ENCODE data around the gene CCL3.

The CCL3 gene

GRCh38 chr17:36133602-36134236 lies 43.8 kb upstream of the CCL3 start:
- no peak for DNase-seq (ENCODE audit: low spot score)
- H2BK120ac ChIP-seq (ENCODE audit: low read depth, low read length): no peak overlapping the region
- H3K79me1 ChIP-seq (ENCODE audit: low read depth, low read length): no peaks in the 10 kb centered on the region
- peaks cover 0 to 2% of the 10 kb centered on the region in 2 donors for H3K4me1 ChIP-seq (ENCODE audit: control insufficient read depth in 2 of 2, insufficient read depth in 1 of 2, low read depth in 1 of 2, low read length in 2 of 2)
- no peak overlapping the region for H3K4ac ChIP-seq (ENCODE audit: low read length)
- no peak overlapping the region for H3K14ac ChIP-seq (ENCODE audit: low read length)
- peaks cover 0 to 3% (median 0%) of the 10 kb centered on the region in 3 experiments for H3K27me3 ChIP-seq (ENCODE audit: control insufficient read depth in 3 of 3, insufficient read depth in 3 of 3, low read depth in 1 of 3, low read length in 3 of 3)
- H4K91ac ChIP-seq (ENCODE audit: low read depth, low read length, poor library complexity): no peak overlapping the region
- no peaks in the 10 kb centered on the region for H3K36me3 ChIP-seq (replicated peaks in 1 of 2; ENCODE audit: control insufficient read depth in 2 of 2, insufficient read depth in 2 of 2, low read length in 2 of 2)
- no peak overlapping the region for H2BK12ac ChIP-seq (ENCODE audit: low read length)
- no peak overlapping the region for H3K4me3 ChIP-seq (ENCODE audit: low read length in 2 of 2)
- no peak overlapping the region for H2BK5ac ChIP-seq (ENCODE audit: low read length)
- H2AFZ ChIP-seq (ENCODE audit: low read length): no peak overlapping the region
- H3K9ac ChIP-seq (ENCODE audit: low read depth, low read length, poor library complexity): no peak overlapping the region
- no peak overlapping the region for H2AK5ac ChIP-seq (ENCODE audit: low read depth, low read length)
- no peak overlapping the region for H4K8ac ChIP-seq (ENCODE audit: low read depth, low read length)
- H3K27ac ChIP-seq (replicated peaks; ENCODE audit: low read length): no peak overlapping the region
- no peak overlapping the region for H3K23ac ChIP-seq (ENCODE audit: low read depth, low read length, poor library complexity)
- no peak overlapping the region for H3K18ac ChIP-seq (ENCODE audit: low read length)
- no CpG with 5 or more reads among the region's 4 CpGs for WGBS, 2 donors (ENCODE audit: extremely low coverage in 2 of 2, insufficient read length in 2 of 2, insufficient replicate concordance in 1 of 2)
- no peak overlapping the region for H2BK15ac ChIP-seq (ENCODE audit: low read length)
- H3K9me3 ChIP-seq (replicated peaks in 1 of 2; ENCODE audit: control insufficient read depth in 2 of 2, insufficient read depth in 1 of 2, low read depth in 1 of 2, low read length in 2 of 2): no peaks in the 10 kb centered on the region
- no peak overlapping the region for H3K4me2 ChIP-seq (ENCODE audit: insufficient read depth, low read length, poor library complexity, severe bottlenecking)

- Histone ChIP-seq H3K23ac (ENCODE audit: low read depth, low read length, poor library complexity) (no peak overlapping the region), H2BK15ac (ENCODE audit: low read length) (no peak overlapping the region), H3K9ac (ENCODE audit: low read depth, low read length, poor library complexity) (no peak overlapping the region), H3K27ac (replicated peaks; ENCODE audit: low read length) (no peak overlapping the region), H2AK5ac (ENCODE audit: low read depth, low read length) (no peak overlapping the region), H2BK5ac (ENCODE audit: low read length) (no peak overlapping the region), H4K8ac (ENCODE audit: low read depth, low read length) (no peak overlapping the region), H3K4me2 (ENCODE audit: insufficient read depth, low read length, poor library complexity, severe bottlenecking) (no peak overlapping the region), H3K14ac (ENCODE audit: low read length) (no peak overlapping the region), H4K91ac (ENCODE audit: low read depth, low read length, poor library complexity) (no peak overlapping the region), H3K9me3 (replicated peaks in 1 of 2; ENCODE audit: control insufficient read depth in 2 of 2, insufficient read depth in 1 of 2, low read depth in 1 of 2, low read length in 2 of 2) (no peaks in the 10 kb centered on the region), H2BK12ac (ENCODE audit: low read length) (no peak overlapping the region), H3K79me1 (ENCODE audit: low read depth, low read length) (no peaks in the 10 kb centered on the region), H3K18ac (ENCODE audit: low read length) (no peak overlapping the region), H2AFZ (ENCODE audit: low read length) (peak overlapping the region; percentile 18), H3K27me3 (ENCODE audit: control insufficient read depth in 3 of 3, insufficient read depth in 3 of 3, low read depth in 1 of 3, low read length in 3 of 3) (peaks cover 0 to 3% (median 0%) of the 10 kb centered on the region in 3 experiments), H2BK120ac (ENCODE audit: low read depth, low read length) (no peak overlapping the region), H3K4me1 (ENCODE audit: control insufficient read depth in 2 of 2, insufficient read depth in 1 of 2, low read depth in 1 of 2, low read length in 2 of 2) (peaks cover 0 to 2% of the 10 kb centered on the region in 2 donors), H3K36me3 (replicated peaks in 1 of 2; ENCODE audit: control insufficient read depth in 2 of 2, insufficient read depth in 2 of 2, low read length in 2 of 2) (no peaks in the 10 kb centered on the region), H3K4me3 (ENCODE audit: low read length in 2 of 2) (no peak overlapping the region), H3K4ac (ENCODE audit: low read length) (no peak overlapping the region)
- WGBS, 2 donors (ENCODE audit: extremely low coverage in 2 of 2, insufficient read length in 2 of 2, insufficient replicate concordance in 1 of 2): no CpG with 5 or more reads among the region's 2 CpGs
- no peak for DNase-seq (ENCODE audit: low spot score)
These were observed 42.5 kb upstream of the CCL3 start for GRCh38 chr17:36132421-36132831.

GRCh38 chr17:36131931-36132330 lies 42.0 kb upstream of the CCL3 start:
- no peak for DNase-seq (ENCODE audit: low spot score)
- Histone ChIP-seq H2BK12ac (ENCODE audit: low read length) (no peak overlapping the region), H3K4me1 (ENCODE audit: control insufficient read depth in 2 of 2, insufficient read depth in 1 of 2, low read depth in 1 of 2, low read length in 2 of 2) (peaks cover 0 to 2% of the 10 kb centered on the region in 2 donors), H3K27me3 (ENCODE audit: control insufficient read depth in 3 of 3, insufficient read depth in 3 of 3, low read depth in 1 of 3, low read length in 3 of 3) (peaks cover 0 to 3% (median 0%) of the 10 kb centered on the region in 3 experiments), H3K18ac (ENCODE audit: low read length) (no peak overlapping the region), H3K23ac (ENCODE audit: low read depth, low read length, poor library complexity) (no peak overlapping the region), H3K9me3 (replicated peaks in 1 of 2; ENCODE audit: control insufficient read depth in 2 of 2, insufficient read depth in 1 of 2, low read depth in 1 of 2, low read length in 2 of 2) (no peaks in the 10 kb centered on the region), H3K79me1 (ENCODE audit: low read depth, low read length) (no peaks in the 10 kb centered on the region), H3K14ac (ENCODE audit: low read length) (no peak overlapping the region), H3K9ac (ENCODE audit: low read depth, low read length, poor library complexity) (no peak overlapping the region), H2BK15ac (ENCODE audit: low read length) (no peak overlapping the region), H2BK5ac (ENCODE audit: low read length) (no peak overlapping the region), H3K27ac (replicated peaks; ENCODE audit: low read length) (no peak overlapping the region), H3K4me2 (ENCODE audit: insufficient read depth, low read length, poor library complexity, severe bottlenecking) (no peak overlapping the region), H4K8ac (ENCODE audit: low read depth, low read length) (no peak overlapping the region), H3K4me3 (ENCODE audit: low read length in 2 of 2) (no peak overlapping the region), H3K36me3 (replicated peaks in 1 of 2; ENCODE audit: control insufficient read depth in 2 of 2, insufficient read depth in 2 of 2, low read length in 2 of 2) (no peaks in the 10 kb centered on the region), H2BK120ac (ENCODE audit: low read depth, low read length) (no peak overlapping the region), H2AK5ac (ENCODE audit: low read depth, low read length) (no peak overlapping the region), H4K91ac (ENCODE audit: low read depth, low read length, poor library complexity) (no peak overlapping the region), H3K4ac (ENCODE audit: low read length) (no peak overlapping the region), H2AFZ (ENCODE audit: low read length) (no peak overlapping the region)
- no CpG with 5 or more reads among the region's 3 CpGs for WGBS, 2 donors (ENCODE audit: extremely low coverage in 2 of 2, insufficient read length in 2 of 2, insufficient replicate concordance in 1 of 2)

GRCh38 chr17:36131421-36131820 lies 41.5 kb upstream of the CCL3 start:
- Histone ChIP-seq H3K27me3 (ENCODE audit: control insufficient read depth in 3 of 3, insufficient read depth in 3 of 3, low read depth in 1 of 3, low read length in 3 of 3) (peaks cover 0 to 3% (median 0%) of the 10 kb centered on the region in 3 experiments), H3K27ac (replicated peaks; ENCODE audit: low read length) (no peak overlapping the region), H3K79me1 (ENCODE audit: low read depth, low read length) (no peaks in the 10 kb centered on the region), H3K9ac (ENCODE audit: low read depth, low read length, poor library complexity) (no peak overlapping the region), H2BK120ac (ENCODE audit: low read depth, low read length) (no peak overlapping the region), H3K14ac (ENCODE audit: low read length) (no peak overlapping the region), H4K8ac (ENCODE audit: low read depth, low read length) (no peak overlapping the region), H2BK5ac (ENCODE audit: low read length) (no peak overlapping the region), H3K18ac (ENCODE audit: low read length) (no peak overlapping the region), H2AFZ (ENCODE audit: low read length) (no peak overlapping the region), H2AK5ac (ENCODE audit: low read depth, low read length) (no peak overlapping the region), H3K4me1 (ENCODE audit: control insufficient read depth in 2 of 2, insufficient read depth in 1 of 2, low read depth in 1 of 2, low read length in 2 of 2) (peaks cover 0 to 2% of the 10 kb centered on the region in 2 donors), H3K4ac (ENCODE audit: low read length) (no peak overlapping the region), H3K9me3 (replicated peaks in 1 of 2; ENCODE audit: control insufficient read depth in 2 of 2, insufficient read depth in 1 of 2, low read depth in 1 of 2, low read length in 2 of 2) (no peaks in the 10 kb centered on the region), H3K4me2 (ENCODE audit: insufficient read depth, low read length, poor library complexity, severe bottlenecking) (no peak overlapping the region), H2BK12ac (ENCODE audit: low read length) (no peak overlapping the region), H4K91ac (ENCODE audit: low read depth, low read length, poor library complexity) (no peak overlapping the region), H3K23ac (ENCODE audit: low read depth, low read length, poor library complexity) (no peak overlapping the region), H2BK15ac (ENCODE audit: low read length) (no peak overlapping the region), H3K4me3 (ENCODE audit: low read length in 2 of 2) (no peak overlapping the region), H3K36me3 (replicated peaks in 1 of 2; ENCODE audit: control insufficient read depth in 2 of 2, insufficient read depth in 2 of 2, low read length in 2 of 2) (no peaks in the 10 kb centered on the region)
- WGBS, 2 donors (ENCODE audit: extremely low coverage in 2 of 2, insufficient read length in 2 of 2, insufficient replicate concordance in 1 of 2): no CpG with 5 or more reads among the region's 2 CpGs
- DNase-seq (ENCODE audit: low spot score): no peak
